ENCODE results near the gene SLC26A11.

SLC26A11 gene

DNA sequence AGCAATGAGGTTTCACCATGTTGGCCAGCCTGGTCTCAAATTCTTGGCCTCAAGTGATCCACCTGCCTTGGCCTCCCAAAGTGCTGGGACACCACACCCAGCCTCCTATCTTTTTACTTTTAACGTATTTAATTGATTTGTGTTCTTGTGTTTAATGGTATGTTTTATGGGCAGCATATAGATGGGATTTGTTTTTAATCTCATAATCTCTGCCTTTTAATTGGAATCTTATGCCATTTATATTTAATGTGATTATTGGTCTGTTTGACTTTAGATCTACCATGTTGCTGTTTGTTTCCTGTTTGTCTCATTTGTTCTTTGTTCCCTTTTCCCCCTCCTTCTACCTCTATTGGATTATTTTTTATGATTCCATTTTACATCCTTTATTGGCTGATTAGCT, 12.2 kb downstream of the SLC26A11 start:
- H3K4me3 ChIP-seq (replicated peaks; ENCODE audit: insufficient read depth, low read length), result no peak overlapping the region
- TF ChIP-seq, protein P1, sequence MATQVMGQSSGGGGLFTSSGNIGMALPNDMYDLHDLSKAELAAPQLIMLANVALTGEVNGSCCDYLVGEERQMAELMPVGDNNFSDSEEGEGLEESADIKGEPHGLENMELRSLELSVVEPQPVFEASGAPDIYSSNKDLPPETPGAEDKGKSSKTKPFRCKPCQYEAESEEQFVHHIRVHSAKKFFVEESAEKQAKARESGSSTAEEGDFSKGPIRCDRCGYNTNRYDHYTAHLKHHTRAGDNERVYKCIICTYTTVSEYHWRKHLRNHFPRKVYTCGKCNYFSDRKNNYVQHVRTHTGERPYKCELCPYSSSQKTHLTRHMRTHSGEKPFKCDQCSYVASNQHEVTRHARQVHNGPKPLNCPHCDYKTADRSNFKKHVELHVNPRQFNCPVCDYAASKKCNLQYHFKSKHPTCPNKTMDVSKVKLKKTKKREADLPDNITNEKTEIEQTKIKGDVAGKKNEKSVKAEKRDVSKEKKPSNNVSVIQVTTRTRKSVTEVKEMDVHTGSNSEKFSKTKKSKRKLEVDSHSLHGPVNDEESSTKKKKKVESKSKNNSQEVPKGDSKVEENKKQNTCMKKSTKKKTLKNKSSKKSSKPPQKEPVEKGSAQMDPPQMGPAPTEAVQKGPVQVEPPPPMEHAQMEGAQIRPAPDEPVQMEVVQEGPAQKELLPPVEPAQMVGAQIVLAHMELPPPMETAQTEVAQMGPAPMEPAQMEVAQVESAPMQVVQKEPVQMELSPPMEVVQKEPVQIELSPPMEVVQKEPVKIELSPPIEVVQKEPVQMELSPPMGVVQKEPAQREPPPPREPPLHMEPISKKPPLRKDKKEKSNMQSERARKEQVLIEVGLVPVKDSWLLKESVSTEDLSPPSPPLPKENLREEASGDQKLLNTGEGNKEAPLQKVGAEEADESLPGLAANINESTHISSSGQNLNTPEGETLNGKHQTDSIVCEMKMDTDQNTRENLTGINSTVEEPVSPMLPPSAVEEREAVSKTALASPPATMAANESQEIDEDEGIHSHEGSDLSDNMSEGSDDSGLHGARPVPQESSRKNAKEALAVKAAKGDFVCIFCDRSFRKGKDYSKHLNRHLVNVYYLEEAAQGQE (IDR thresholded peaks at IDR 0.05; ENCODE audit: insufficient replicate concordance, low read depth), result no peak
- TF ChIP-seq GABPA (IDR thresholded peaks at IDR 0.05; ENCODE audit: low read depth), result no peak
- no peak overlapping the region for H3K27ac ChIP-seq (replicated peaks)
- DNase-seq (ENCODE audit: low read depth in 1 of 2, low spot score in 1 of 2), result no peak
- H3K27me3 ChIP-seq (ENCODE audit: insufficient read depth, poor library complexity, severe bottlenecking), result peaks cover 3% of the 10 kb centered on the region

DNA sequence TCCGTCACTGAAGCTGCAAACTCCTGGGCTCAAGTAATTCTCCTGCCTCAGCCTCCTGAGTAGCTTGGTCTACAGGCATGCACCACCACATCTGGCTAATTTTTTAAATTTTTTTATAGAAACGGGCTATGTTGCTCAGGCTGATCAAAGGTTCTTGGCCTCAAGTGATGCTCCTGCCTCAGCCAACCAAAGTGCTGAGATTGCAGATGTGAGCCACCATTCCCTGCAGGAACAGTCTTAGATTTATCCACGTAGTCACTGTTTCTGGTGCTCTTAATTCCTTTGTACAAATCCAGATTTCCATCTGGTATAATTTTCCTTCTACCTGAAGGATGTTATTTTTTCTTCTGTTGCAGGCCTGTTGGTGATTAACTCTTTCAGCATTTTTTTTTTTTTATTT, 13.0 kb downstream of the SLC26A11 start:
- TF ChIP-seq POLR2AphosphoS5 (IDR thresholded peaks at IDR 0.05; ENCODE audit: low read depth), result no peak
- TF ChIP-seq, protein P2, sequence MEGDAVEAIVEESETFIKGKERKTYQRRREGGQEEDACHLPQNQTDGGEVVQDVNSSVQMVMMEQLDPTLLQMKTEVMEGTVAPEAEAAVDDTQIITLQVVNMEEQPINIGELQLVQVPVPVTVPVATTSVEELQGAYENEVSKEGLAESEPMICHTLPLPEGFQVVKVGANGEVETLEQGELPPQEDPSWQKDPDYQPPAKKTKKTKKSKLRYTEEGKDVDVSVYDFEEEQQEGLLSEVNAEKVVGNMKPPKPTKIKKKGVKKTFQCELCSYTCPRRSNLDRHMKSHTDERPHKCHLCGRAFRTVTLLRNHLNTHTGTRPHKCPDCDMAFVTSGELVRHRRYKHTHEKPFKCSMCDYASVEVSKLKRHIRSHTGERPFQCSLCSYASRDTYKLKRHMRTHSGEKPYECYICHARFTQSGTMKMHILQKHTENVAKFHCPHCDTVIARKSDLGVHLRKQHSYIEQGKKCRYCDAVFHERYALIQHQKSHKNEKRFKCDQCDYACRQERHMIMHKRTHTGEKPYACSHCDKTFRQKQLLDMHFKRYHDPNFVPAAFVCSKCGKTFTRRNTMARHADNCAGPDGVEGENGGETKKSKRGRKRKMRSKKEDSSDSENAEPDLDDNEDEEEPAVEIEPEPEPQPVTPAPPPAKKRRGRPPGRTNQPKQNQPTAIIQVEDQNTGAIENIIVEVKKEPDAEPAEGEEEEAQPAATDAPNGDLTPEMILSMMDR (IDR thresholded peaks at IDR 0.05; ENCODE audit: insufficient read depth, low read length), result no peak
- TF ChIP-seq, protein P1 (IDR thresholded peaks at IDR 0.05; ENCODE audit: insufficient replicate concordance, low read depth), result no peak
- no peak for TF ChIP-seq SPI1 (IDR thresholded peaks at IDR 0.05; ENCODE audit: borderline replicate concordance, low read depth)
- TF ChIP-seq GABPA (IDR thresholded peaks at IDR 0.05; ENCODE audit: low read depth), result no peak
- Histone ChIP-seq H3K27ac (replicated peaks) (no peak overlapping the region), H3K27me3 (ENCODE audit: insufficient read depth, poor library complexity, severe bottlenecking) (peaks cover under 1% of the 10 kb centered on the region), H3K4me3 (replicated peaks; ENCODE audit: insufficient read depth, low read length) (no peak overlapping the region)
- no peak for DNase-seq (ENCODE audit: low read depth in 1 of 2, low spot score in 1 of 2)

DNA sequence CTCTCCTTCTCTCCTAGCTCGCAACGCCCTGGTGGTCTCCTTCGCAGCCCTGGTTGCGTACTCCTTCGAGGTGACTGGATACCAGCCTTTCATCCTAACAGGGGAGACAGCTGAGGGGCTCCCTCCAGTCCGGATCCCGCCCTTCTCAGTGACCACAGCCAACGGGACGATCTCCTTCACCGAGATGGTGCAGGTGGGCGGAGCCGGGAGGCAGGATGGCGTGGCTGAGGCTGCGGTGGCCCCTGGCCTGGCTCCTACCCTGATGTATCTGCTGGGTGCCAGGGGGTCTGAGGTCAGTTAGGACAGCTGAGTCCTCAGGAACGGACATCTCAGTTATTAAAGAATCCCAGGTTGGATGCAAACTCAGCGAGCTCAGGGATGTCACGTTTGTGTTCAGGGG, 16.7 kb downstream of the SLC26A11 start:
- no peak overlapping the region for H3K4me3 ChIP-seq (replicated peaks; ENCODE audit: insufficient read depth, low read length)
- H3K27me3 ChIP-seq (ENCODE audit: insufficient read depth, poor library complexity, severe bottlenecking), result no peaks in the 10 kb centered on the region
- H3K27ac ChIP-seq (replicated peaks), result no peak overlapping the region
- DNase-seq (ENCODE audit: low read depth in 1 of 2, low spot score in 1 of 2), result no peak
- TF ChIP-seq, protein P2 (IDR thresholded peaks at IDR 0.05; ENCODE audit: insufficient read depth, low read length), result no peak
- TF ChIP-seq, protein P1 (IDR thresholded peaks at IDR 0.05; ENCODE audit: insufficient replicate concordance, low read depth), result no peak
- TF ChIP-seq GABPA (IDR thresholded peaks at IDR 0.05; ENCODE audit: low read depth), result no peak
- TF ChIP-seq SPI1 (IDR thresholded peaks at IDR 0.05; ENCODE audit: borderline replicate concordance, low read depth), result no peak
- TF ChIP-seq POLR2AphosphoS5 (IDR thresholded peaks at IDR 0.05; ENCODE audit: low read depth), result no peak

DNA sequence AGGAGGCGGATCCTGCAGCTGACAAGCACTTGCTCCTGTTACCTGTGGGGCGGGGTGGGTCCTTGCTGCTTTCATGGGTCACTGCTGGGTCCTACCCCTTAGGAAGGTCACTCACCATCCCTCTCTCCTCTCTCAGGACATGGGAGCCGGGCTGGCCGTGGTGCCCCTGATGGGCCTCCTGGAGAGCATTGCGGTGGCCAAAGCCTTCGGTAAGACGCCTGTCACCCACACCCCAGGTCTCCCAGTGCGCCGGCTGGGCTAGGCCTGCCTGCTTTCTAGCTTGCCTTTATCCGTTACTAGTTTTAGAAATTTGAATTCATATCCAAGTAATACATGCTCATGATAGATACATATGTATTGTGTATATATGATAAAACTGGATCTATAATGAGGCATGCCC, 17.2 kb downstream of the SLC26A11 start:
- Histone ChIP-seq H3K27me3 (ENCODE audit: insufficient read depth, poor library complexity, severe bottlenecking) (no peaks in the 10 kb centered on the region), H3K4me3 (replicated peaks; ENCODE audit: insufficient read depth, low read length) (no peak overlapping the region), H3K27ac (replicated peaks) (no peak overlapping the region)
- DNase-seq (ENCODE audit: low read depth in 1 of 2, low spot score in 1 of 2), result no peak
- TF ChIP-seq, protein P1 (IDR thresholded peaks at IDR 0.05; ENCODE audit: insufficient replicate concordance, low read depth), result no peak
- no peak for TF ChIP-seq POLR2AphosphoS5 (IDR thresholded peaks at IDR 0.05; ENCODE audit: low read depth)
- TF ChIP-seq, protein P2 (IDR thresholded peaks at IDR 0.05; ENCODE audit: insufficient read depth, low read length), result no peak
- TF ChIP-seq SPI1 (IDR thresholded peaks at IDR 0.05; ENCODE audit: borderline replicate concordance, low read depth), result no peak
- no peak for TF ChIP-seq GABPA (IDR thresholded peaks at IDR 0.05; ENCODE audit: low read depth)
